PFSK-1 (cell line): Measurements from ENCODE around the gene AHSP.
A peak's percentile ranks its signal among the peaks of the same experiment; 100 is the strongest.

Experiments used
- FOXP2 ChIP-seq: optimal IDR thresholded peaks from 2 replicates; pipeline ENCODE3; 2011; ENCODE audit warnings: borderline replicate concordance, control low read depth, inconsistent platforms; ENCODE audit not compliant: insufficient read depth; ENCODE audit errors: extremely low read length, extremely low read depth
- POLR2AphosphoS5 ChIP-seq: IDR thresholded peaks from 2 replicates; pipeline ENCODE4 v1.6.1; 2012; ENCODE audit warnings: low read depth, mild to moderate bottlenecking, control low read depth, low read length, moderate library complexity
- SIN3A ChIP-seq: IDR thresholded peaks from 2 replicates; pipeline ENCODE4 v1.6.1; 2012; ENCODE audit warnings: mild to moderate bottlenecking, low read length, moderate library complexity, borderline replicate concordance; ENCODE audit not compliant: insufficient read depth

DNA sequence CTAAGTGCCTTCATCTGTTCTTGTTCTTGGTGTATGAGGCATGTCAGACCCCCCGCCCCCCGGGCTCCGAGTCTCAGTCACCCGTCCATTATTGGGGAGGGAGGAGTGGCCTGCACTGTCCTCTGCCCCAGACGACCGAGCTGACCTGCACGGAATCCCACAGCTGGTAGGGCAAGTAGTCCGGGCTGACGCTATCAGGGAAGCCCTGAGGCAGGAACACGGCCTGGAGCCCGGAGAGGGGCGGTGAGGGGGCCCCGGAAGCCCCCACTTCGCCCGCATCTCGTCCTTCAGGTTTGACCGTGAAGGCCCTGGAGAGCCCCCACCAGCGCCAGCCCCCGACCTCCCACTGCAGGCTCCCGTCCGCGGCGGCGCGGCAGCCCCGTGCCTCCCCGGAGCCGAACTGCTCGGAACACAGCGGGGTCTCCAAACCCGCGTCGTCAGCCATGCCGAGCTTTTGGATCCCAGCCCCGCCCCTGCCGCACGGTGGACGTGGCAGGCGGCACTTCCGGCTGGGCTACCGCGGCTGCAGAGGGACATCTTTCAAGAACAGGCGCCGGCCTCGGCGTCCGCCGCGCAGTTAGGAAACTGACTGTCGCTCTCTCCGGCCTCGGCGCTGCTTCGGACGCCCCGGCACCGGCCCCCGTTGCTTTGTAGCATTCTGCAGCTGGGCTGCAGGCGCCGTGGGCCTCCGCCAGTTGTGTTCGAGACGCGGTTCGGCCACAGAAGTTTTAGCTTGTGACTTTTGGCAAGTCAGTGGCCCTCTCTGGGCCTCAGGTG is 19.6 kb upstream of the AHSP start, which contains the start of gene RUSF1:
- peak; percentile 47; the same call in 1 of the 2 replicates for TF ChIP-seq SIN3A
- peak; percentile 79 for TF ChIP-seq POLR2AphosphoS5
- TF ChIP-seq FOXP2 = peak; percentile 55
